ENCODE results near the gene GPR132. TPM values are rescaled to one million over a fixed set of nuclear protein-coding genes. Genes with fewer than 3 reads are reported as not detected.

The GPR132 gene
- total and polyA plus RNA-seq, 2 of the 13 experiments (the other 11 are each of a cell fraction or from before 2014, with no cell fraction given) = not detected

DNA sequence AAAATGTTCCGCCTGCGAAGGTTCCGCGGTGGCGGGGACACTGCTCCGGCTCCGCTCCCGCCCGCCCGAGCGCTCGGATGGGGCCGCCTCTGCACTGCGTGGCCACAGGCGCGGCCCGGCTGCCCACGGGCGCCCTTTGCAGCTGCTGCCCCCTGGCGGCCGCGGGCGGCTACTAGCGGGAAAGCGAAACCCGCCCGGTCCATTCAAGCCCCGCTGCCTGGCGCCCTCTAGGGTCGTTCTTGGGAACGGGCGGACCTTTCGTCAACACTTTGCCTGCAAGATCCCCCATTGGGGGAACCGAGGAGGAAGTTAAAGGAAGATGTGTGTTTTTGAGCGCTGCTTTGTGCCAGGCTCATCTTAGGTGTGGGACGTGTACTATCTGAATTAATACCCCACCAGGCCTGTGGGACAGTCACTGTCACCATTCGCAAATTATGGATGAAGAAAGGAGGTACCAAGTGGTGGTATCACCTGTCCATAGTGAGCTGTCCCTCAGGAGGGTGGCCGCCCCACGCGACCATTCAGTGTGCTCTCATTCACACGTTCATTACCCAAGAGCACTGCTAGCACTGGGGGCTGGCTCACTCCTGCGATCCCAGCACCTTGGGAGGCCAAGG lies 19.4 kb downstream of the GPR132 start (continued):
- TF ChIP-seq, protein P1, sequence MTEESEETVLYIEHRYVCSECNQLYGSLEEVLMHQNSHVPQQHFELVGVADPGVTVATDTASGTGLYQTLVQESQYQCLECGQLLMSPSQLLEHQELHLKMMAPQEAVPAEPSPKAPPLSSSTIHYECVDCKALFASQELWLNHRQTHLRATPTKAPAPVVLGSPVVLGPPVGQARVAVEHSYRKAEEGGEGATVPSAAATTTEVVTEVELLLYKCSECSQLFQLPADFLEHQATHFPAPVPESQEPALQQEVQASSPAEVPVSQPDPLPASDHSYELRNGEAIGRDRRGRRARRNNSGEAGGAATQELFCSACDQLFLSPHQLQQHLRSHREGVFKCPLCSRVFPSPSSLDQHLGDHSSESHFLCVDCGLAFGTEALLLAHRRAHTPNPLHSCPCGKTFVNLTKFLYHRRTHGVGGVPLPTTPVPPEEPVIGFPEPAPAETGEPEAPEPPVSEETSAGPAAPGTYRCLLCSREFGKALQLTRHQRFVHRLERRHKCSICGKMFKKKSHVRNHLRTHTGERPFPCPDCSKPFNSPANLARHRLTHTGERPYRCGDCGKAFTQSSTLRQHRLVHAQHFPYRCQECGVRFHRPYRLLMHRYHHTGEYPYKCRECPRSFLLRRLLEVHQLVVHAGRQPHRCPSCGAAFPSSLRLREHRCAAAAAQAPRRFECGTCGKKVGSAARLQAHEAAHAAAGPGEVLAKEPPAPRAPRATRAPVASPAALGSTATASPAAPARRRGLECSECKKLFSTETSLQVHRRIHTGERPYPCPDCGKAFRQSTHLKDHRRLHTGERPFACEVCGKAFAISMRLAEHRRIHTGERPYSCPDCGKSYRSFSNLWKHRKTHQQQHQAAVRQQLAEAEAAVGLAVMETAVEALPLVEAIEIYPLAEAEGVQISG (CRISPR knock-in tag; IDR thresholded peaks at IDR 0.05) = peak; percentile 69
- TF ChIP-seq MTA3 (CRISPR knock-in tag; IDR thresholded peaks at IDR 0.05) (no peak), ZNF605 (CRISPR knock-in tag; IDR thresholded peaks at IDR 0.05) (no peak), ARNTL (CRISPR knock-in tag; IDR thresholded peaks at IDR 0.05) (0 out of 2 replicates have a peak, but pooled peaks have one; percentile 28), SRSF9 (IDR thresholded peaks at IDR 0.05; ENCODE audit: borderline replicate concordance, insufficient read depth, low read depth, low read length, poor library complexity, severe bottlenecking) (no peak), PAX8 (CRISPR knock-in tag; IDR thresholded peaks at IDR 0.05; ENCODE audit: borderline replicate concordance) (0 out of 2 replicates have a peak, but pooled peaks have one; percentile 39), ATF7-NPFF (CRISPR knock-in tag; IDR thresholded peaks at IDR 0.05; ENCODE audit: low read depth) (peak; percentile 51; the same call in 1 of the 2 replicates), SMARCC2 (IDR thresholded peaks at IDR 0.05) (no peak), TMF1 (CRISPR knock-in tag; IDR thresholded peaks at IDR 0.05; ENCODE audit: low read depth) (no peak), FOXA3 (CRISPR knock-in tag; IDR thresholded peaks at IDR 0.05) (0 out of 2 replicates have a peak, but pooled peaks have one; percentile 11), IRX3 (CRISPR knock-in tag; IDR thresholded peaks at IDR 0.05; ENCODE audit: borderline replicate concordance, low read depth) (no peak), RELA (CRISPR knock-in tag; IDR thresholded peaks at IDR 0.05) (peak; percentile 89), MEIS2 (CRISPR knock-in tag; IDR thresholded peaks at IDR 0.05) (peak; percentile 55; the same call in 1 of the 2 replicates), POLR2AphosphoS5 (IDR thresholded peaks at IDR 0.05; ENCODE audit: low read depth, low read length) (no peak), KAT8 (CRISPR knock-in tag; IDR thresholded peaks at IDR 0.05) (peak; percentile 52), RARA (CRISPR knock-in tag; IDR thresholded peaks at IDR 0.05) (0 out of 2 replicates have a peak, but pooled peaks have one; percentile 10), RCOR2 (CRISPR knock-in tag; IDR thresholded peaks at IDR 0.05) (peak; percentile 37; the same call in 1 of the 2 replicates), ZFP82 (CRISPR knock-in tag; IDR thresholded peaks at IDR 0.05; ENCODE audit: borderline replicate concordance) (no peak)
- TF ChIP-seq, protein P2, sequence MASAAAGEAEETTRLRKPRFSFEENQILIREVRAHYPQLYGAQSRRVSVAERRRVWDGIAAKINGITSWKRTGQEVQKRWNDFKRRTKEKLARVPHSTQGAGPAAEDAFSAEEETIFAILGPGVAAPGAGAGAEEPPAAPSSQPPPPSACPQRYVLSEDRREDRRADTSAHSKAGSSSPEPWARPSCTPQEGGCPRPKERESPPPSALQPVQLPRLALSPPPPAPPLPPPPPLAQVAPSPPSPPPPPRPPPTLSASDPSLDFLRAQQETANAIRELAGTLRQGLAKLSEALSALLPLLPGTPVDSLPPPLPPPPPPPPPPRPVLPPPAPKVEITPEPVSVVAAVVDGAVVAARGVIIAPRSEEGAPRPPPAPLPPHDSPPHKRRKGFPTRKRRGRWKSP (CRISPR knock-in tag; IDR thresholded peaks at IDR 0.05) = 0 out of 2 replicates have a peak, but pooled peaks have one; percentile 70
- TF ChIP-seq, protein P3, sequence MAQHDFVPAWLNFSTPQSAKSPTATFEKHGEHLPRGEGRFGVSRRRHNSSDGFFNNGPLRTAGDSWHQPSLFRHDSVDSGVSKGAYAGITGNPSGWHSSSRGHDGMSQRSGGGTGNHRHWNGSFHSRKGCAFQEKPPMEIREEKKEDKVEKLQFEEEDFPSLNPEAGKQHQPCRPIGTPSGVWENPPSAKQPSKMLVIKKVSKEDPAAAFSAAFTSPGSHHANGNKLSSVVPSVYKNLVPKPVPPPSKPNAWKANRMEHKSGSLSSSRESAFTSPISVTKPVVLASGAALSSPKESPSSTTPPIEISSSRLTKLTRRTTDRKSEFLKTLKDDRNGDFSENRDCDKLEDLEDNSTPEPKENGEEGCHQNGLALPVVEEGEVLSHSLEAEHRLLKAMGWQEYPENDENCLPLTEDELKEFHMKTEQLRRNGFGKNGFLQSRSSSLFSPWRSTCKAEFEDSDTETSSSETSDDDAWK (CRISPR knock-in tag; IDR thresholded peaks at IDR 0.05) = no peak
- TF ChIP-seq, protein P4, sequence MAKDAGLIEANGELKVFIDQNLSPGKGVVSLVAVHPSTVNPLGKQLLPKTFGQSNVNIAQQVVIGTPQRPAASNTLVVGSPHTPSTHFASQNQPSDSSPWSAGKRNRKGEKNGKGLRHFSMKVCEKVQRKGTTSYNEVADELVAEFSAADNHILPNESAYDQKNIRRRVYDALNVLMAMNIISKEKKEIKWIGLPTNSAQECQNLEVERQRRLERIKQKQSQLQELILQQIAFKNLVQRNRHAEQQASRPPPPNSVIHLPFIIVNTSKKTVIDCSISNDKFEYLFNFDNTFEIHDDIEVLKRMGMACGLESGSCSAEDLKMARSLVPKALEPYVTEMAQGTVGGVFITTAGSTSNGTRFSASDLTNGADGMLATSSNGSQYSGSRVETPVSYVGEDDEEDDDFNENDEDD (CRISPR knock-in tag; IDR thresholded peaks at IDR 0.05; ENCODE audit: borderline replicate concordance) = peak; percentile 68; the same call in 1 of the 2 replicates
- TF ChIP-seq, protein P5, sequence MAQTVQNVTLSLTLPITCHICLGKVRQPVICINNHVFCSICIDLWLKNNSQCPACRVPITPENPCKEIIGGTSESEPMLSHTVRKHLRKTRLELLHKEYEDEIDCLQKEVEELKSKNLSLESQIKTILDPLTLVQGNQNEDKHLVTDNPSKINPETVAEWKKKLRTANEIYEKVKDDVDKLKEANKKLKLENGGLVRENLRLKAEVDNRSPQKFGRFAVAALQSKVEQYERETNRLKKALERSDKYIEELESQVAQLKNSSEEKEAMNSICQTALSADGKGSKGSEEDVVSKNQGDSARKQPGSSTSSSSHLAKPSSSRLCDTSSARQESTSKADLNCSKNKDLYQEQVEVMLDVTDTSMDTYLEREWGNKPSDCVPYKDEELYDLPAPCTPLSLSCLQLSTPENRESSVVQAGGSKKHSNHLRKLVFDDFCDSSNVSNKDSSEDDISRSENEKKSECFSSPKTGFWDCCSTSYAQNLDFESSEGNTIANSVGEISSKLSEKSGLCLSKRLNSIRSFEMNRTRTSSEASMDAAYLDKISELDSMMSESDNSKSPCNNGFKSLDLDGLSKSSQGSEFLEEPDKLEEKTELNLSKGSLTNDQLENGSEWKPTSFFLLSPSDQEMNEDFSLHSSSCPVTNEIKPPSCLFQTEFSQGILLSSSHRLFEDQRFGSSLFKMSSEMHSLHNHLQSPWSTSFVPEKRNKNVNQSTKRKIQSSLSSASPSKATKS (CRISPR knock-in tag; IDR thresholded peaks at IDR 0.05) = no peak

All from HepG2 (cell line).